NK-92 (cell line): ENCODE data around the gene KPNB1.

Experiments used
- DNase-seq: peaks from one replicate; lab custom pipeline; 2025; ENCODE audit not compliant: unreplicated experiment; lab: John Stamatoyannopoulos, UW

Gene KPNB1

DNA sequence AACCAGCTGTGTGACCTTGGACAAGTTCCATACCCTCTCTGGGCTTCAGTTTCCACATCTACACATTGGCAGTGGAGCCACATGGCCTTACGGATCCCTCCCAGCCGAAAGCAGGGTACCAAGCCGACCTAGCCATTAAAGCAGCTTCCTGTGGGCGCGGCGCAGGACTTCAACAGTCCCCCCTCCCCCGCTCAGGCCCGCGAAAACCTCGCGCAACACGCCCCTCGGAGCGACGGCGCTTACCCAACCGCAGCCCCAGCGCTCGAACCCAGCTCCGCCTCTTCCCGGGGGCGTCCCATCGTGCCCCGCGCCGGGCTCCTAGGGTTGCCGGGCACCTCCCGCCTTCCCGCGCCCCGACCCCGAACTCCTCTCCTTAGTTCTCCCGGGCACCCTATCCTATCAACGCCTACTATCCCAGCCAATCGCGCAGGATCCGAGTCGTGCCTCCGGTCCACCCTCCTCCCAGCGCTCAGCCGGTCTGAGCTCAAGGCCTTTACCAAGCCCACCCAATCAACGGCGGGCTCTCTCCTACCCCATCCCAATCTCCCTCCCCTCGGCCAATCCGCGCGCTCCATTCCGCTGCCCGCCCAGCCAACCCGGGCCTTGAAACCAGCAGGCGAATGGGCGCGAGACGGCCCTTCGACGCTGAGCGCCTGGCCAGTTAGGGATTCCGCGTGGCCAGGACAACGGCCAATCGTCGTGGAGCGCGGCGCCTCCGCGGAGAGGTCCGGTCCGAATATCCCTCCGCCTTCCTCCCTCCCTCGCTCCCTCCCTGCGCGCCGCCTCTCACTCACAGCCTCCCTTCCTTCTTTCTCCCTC lies at the start of gene KPNB1:
Gene KPNB1, plus strand, starts transcription at position 767 of the 819 bp plus-strand sequence. CDS start 326 bp downstream, outside the sequence.
- DNase-seq, result peak; percentile 89

DNA sequence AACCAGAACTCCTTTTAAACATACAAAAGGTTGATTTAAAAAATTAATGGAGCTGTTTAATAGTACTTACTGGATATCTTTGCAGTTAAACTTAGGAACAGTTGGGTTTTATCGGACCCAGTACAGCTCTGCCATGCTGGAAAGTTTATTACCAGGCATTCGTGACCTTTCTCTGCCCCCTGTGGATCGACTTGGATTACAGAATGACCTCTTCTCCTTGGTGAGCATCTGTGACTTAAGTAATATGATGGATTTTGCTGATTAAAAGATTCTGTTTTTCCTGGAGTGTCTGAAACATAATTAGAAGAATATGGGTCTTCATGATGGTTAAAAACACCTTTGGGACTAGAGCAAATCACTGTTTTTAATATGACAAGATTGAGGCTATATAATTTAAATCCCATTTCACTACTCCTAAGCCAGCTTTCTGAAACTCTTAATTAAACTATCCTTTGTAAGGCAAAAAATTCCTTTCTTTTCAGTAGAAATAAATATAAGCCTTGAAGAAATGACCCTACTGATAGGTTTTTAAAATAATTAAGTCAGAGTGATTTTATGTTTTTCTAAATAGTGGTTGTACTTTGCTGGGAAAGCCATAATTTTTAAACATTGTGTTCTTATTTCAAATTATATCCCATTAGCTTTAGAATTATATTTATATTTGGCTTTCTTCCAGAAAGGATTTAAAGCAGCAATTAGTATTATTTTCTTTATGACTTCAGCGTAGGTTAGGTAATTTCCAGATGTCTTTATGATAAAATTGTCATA lies 45.7 kb upstream of the KPNB1 start:
- DNase-seq, result no peak

- no peak for DNase-seq
Observed at GRCh38 chr17:47604598-47604927, 45.2 kb upstream of the KPNB1 start.

DNA sequence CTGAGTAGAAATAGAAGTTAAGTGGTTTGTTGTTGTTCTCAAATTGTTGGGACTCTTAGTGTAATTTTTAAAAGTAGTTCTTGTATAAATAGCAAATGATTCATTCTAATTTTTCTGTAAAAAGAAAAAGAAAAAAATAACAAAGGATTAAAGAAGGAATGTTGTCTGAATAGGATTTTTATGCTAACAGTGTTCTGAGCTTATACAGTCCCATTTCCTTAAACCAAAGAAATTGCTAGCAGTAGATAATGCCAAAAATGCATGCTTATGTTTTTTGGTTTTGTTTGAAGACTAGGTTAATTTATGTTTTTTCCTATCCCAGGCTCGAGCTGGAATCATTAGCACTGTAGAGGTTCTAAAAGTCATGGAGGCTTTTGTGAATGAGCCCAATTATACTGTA lies 44.7 kb upstream of the KPNB1 start:
- no peak for DNase-seq

DNA sequence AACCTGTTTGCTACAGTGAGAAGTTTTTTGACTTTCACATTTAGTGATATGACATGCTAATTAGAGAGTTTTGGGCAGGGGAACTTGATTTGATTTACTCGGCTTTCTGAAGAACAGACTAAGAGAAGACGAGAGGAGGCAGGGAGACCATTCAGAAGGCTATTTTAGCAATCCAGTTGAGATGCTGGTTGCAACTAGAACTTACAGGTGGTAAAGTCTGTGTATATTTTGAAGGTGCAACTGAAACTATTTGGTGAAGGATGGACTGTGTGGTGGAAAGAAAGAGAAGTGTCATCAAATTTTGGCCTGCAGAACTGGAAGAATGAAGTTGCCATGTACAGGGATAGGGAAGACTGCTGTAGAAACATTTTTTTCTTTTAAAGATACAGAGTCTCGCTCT lies 42.2 kb upstream of the KPNB1 start:
- no peak for DNase-seq

GRCh38 chr17:47611372-47612350 lies 38.1 kb upstream of the KPNB1 start:
- DNase-seq, result no peak

DNA sequence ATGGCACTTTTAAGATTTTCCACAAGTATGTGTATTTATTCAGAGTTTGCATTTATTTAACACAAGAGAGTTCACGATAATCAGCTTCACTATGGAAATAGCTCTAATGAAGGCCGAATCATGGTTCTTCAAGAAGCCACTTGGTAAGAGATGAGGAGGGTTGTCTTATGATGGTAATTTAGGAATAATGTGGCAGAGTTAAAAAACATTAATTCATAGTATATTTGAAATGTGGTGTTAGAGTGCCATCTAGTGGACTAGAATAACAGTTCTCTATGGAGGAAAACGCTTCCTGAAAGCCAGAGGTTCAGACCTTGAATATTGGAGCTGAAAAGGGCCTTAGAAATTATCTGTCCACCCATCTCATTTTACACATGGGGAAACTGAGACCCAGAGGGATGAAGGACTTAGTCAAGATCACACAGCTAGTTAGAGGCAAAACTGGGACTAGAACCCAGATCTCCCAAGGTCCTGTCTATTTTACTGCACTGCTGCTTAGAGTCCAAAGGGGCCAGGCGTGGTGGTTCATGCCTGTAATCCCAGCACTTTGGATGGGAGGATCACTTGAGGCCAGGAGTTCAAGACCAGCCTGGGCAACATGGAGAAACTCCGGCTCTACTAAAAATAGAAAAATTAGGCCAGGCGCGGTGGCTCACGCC lies 33.8 kb upstream of the KPNB1 start:
- no peak for DNase-seq

- DNase-seq, result no peak
Observed at GRCh38 chr17:47618410-47618809, 31.3 kb upstream of the KPNB1 start.

DNA sequence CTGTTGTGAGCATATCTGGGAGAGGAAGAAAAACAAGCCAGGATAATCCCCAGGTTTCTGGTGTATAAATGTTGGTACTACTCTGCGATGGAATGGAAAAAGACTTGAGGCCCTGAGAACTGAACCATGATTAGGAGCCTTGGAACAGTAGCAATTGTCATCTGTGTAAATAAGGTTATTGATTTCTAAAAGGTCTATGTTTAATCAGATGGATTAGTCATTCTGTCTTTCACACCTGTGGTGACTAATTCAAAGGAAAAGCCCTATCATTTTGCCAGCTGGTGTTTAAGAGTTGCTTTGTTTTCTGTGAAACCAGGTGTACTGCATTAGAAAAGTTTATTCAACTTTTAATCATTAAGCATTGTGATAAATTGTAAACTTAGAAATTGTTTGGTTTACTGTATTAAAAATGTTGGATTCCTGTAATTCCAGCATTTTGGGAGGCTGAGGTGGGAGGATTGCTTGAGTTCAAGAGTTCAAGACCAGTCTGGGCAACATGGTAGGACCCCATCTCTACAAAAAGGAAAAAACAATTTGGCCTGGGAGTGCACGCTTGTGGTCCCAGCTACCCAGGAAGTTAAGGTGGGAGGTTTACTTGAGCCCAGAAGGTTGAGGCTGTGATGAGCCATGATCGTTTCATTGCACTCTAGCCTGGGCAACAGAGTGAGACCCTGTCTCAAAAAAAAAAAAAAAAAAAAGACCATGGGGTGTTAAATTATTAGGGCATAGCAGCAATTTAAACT lies 29.0 kb upstream of the KPNB1 start:
- DNase-seq, result no peak

DNA sequence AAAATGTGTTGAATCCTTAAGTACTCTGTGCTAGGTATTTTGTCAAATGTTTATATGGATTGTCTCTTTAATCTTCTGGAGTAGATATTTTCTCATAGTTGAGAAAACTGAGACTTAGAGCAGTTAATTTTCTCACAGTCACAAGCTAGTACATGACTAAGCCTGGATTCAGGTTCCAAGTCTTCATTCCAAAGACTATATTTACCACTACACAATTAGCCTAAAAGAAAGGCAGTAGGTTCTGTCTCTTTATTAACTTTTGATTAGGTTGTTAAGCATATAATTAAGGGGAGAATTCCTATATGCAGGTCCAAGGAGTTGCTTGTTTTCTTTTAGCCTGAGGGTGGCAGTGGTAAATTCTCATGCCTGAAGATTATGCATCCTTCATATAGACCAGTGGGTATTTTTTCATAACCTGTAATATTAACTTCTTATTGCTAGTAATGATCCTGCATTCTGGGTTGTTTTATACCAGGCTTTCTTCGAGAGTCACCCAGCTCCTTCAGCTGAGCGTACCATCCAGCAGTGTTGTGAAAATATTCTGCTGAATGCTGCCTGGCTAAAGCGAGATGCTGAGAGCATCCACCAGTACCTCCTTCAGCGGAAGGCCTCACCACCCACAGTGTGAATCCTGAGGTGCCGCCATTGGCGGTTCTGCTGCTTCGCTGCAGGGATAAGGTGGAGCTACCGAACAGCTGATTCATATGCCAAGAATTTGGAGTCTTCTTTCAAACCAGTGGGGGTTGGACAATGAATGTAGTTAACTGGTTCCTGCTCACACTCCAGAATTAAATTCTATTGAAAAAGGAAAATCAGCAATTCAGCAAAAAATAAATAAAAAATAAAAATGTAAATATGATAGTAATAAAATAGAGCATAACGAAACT lies 28.2 kb upstream of the KPNB1 start:
- no peak for DNase-seq

DNA sequence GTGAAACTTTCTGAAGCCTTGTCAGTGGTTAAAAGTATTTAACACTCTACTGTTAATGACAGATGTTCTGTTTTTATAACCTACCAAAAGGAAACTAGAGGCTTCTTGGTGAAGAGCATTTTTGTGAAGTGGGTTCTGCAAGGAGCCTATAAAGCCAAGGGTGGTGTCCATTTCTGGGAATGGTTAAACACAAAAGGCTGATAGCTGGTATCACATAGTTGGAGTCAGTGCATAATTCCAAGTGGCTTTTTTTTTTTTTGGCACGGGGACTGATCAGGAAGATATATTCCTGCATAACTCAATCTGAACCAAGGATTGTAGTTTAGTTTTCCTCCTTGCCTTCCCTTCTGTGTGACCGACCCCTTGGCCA lies 27.6 kb upstream of the KPNB1 start:
- no peak for DNase-seq

- DNase-seq, result no peak
Observed at GRCh38 chr17:47624727-47625068, 25.0 kb upstream of the KPNB1 start.

- DNase-seq, result no peak
Observed at GRCh38 chr17:47628014-47628566, 21.6 kb upstream of the KPNB1 start.

DNA sequence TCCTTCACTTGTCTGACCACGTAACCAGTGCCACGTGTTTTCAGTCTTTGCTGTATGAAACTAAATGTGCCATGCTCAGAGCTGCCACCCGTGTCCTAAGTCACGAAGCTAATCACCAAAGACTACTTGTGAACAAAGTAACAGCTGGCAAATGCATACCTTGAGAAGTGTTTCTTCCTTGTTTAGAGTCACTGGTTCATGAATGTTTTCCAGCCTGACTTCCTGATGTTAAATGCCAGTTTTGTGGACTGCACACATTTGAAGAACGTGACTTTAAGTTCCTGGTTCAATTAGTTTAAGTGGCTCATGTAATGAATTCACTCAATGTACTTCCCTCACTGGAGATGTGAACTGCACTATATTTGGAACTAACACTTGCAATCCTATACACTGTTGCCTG lies 19.9 kb upstream of the KPNB1 start:
- no peak for DNase-seq

DNA sequence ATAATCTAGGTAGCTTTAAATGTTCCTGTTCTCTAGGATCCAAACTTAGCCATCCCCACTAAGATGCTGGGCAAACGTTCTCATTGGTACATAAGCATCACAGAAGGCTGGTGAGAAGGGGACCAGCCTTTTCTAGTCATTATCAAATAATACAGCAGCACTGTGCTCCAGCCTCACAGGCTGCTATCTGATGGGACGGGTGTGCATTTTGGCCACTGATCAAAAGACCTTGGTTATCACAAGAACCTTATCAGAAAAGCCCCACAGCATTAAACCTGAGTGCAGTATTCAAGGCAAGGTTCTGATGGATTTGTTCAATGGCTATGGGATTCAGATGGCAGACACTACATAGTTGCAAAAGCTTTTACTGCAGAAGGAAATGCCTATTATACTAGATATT lies 19.1 kb upstream of the KPNB1 start:
- DNase-seq, result no peak

DNA sequence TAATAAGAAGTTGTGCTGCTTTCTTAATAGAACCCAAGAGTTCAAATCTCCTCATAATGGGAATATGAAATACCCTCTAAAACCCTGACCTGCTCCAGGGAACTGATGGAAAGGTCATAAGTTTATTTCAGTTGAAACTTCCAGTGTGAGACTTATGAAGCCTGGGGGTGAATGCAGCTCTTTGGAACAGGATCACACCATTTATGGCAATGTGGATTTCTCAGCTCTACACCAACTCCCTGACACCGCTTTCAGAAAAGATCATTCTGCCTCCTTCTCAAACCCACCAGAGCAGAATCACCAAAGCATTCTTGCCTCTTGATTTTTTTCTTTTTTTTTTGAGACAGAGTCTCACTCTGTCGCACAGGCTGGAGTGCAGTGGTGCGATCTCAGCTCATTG lies 16.7 kb upstream of the KPNB1 start:
- no peak for DNase-seq

GRCh38 chr17:47633996-47634395 lies 15.7 kb upstream of the KPNB1 start:
- no peak for DNase-seq

DNA sequence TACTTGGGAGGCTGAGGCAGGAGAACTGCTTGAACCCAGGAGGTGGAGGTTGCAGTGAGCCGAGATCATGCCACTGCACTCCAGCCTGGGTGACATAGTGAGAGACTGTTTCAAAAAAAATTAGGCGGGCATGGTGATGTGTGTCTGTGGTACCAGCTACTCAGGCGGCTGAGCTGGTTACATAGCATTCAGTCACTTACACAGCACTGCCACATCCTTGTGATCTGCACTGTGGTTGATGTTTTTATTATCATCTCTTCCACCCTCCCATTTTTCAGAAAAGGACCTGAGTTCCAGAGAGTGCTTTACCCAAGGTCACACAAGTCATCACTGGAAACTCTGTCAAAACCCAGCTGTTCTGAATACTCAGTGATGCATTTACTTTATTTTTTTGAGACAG lies 14.8 kb upstream of the KPNB1 start:
- DNase-seq, result no peak

DNA sequence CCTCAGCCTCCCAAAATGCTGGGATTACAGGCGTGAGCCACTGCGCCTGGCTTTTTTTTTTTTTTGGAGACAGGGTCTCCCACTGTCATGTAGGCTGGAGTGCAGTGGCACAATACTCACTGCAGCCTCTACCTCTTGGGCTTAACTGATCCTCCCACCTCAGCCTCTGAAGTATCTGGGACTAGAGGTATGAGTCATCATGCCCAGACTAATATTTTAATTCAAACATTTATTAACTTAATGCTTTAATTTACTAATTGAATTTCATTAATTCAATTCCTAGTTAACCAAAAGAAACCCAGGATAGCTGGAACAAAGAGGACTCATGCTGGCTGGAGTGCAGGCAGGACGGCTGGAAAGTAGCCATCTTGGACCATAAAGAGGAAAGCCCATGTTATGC lies 14.0 kb upstream of the KPNB1 start:
- DNase-seq, result no peak
